ENCODE data around the gene LAGE3.

The LAGE3 gene

DNA sequence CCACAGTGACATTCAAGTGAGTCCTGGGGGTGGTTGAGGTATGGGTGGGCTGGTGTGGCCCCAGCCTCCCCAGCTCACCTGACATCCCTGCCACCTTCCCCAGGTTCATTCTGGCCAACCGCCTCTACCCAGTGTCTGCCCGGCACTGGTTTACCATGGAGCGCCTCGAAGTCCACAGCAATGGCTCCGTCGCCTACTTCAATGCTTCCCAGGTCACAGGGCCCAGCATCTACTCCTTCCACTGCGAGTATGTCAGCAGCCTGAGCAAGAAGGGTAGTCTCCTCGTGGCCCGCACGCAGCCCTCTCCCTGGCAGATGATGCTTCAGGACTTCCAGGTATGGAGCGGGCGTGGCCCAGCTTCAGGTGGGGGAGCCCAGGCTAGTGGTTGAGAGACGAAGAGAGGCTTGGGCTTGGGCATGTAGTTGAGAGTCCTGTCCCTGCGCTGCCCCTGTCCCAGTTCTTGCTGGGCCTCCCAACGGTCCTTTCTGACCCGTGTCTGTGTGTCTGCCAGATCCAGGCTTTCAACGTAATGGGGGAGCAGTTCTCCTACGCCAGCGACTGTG is 43.8 kb downstream of the LAGE3 start:
- H3K36me3 ChIP-seq (ENCODE audit: control insufficient read depth in 2 of 2, insufficient read depth in 1 of 2, low read length in 2 of 2), result peaks cover 7 to 78% of the 10 kb centered on the region in 2 experiments; a peak in 2 of 3 replicates
- H3K27ac ChIP-seq (ENCODE audit: extremely low read depth, low read depth, low read length), result no peak overlapping the region
- H3K9me3 ChIP-seq (ENCODE audit: control insufficient read depth, insufficient read depth, low read depth, low read length), result no peaks in the 10 kb centered on the region
- ChIA-PET POLR2A (interaction anchor here (0.9 to 1.9 kb wide), 3 partner anchors 10 to 38 kb away, joined by 3 to 4 read pairs (median 3); partner anchors contain the start of gene RPL10), CTCF (interaction anchor here (0.6 kb wide), 1 partner anchor 466 kb away, joined by 3 read pairs; no protein-coding TSS in a partner anchor)
- TF ChIP-seq GLIS2 (tag by site-specific recombination; IDR thresholded peaks at IDR 0.05) (no peak), ZBTB48 (tag by site-specific recombination; IDR thresholded peaks at IDR 0.05) (no peak), EGR2 (tag by site-specific recombination; IDR thresholded peaks at IDR 0.05; ENCODE audit: low read depth) (no peak), ZNF239 (tag by site-specific recombination; IDR thresholded peaks at IDR 0.05) (no peak), ZNF701 (tag by site-specific recombination; IDR thresholded peaks at IDR 0.05) (no peak), ZNF510 (tag by site-specific recombination; IDR thresholded peaks at IDR 0.05; ENCODE audit: insufficient replicate concordance) (no peak), ZNF76 (tag by site-specific recombination; IDR thresholded peaks at IDR 0.05; ENCODE audit: borderline replicate concordance, low read depth) (no peak)
- TF ChIP-seq, protein P1, sequence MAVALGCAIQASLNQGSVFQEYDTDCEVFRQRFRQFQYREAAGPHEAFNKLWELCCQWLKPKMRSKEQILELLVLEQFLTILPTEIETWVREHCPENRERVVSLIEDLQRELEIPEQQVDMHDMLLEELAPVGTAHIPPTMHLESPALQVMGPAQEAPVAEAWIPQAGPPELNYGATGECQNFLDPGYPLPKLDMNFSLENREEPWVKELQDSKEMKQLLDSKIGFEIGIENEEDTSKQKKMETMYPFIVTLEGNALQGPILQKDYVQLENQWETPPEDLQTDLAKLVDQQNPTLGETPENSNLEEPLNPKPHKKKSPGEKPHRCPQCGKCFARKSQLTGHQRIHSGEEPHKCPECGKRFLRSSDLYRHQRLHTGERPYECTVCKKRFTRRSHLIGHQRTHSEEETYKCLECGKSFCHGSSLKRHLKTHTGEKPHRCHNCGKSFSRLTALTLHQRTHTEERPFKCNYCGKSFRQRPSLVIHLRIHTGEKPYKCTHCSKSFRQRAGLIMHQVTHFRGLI (tag by site-specific recombination; IDR thresholded peaks at IDR 0.05), result no peak
- TF ChIP-seq, protein P2, sequence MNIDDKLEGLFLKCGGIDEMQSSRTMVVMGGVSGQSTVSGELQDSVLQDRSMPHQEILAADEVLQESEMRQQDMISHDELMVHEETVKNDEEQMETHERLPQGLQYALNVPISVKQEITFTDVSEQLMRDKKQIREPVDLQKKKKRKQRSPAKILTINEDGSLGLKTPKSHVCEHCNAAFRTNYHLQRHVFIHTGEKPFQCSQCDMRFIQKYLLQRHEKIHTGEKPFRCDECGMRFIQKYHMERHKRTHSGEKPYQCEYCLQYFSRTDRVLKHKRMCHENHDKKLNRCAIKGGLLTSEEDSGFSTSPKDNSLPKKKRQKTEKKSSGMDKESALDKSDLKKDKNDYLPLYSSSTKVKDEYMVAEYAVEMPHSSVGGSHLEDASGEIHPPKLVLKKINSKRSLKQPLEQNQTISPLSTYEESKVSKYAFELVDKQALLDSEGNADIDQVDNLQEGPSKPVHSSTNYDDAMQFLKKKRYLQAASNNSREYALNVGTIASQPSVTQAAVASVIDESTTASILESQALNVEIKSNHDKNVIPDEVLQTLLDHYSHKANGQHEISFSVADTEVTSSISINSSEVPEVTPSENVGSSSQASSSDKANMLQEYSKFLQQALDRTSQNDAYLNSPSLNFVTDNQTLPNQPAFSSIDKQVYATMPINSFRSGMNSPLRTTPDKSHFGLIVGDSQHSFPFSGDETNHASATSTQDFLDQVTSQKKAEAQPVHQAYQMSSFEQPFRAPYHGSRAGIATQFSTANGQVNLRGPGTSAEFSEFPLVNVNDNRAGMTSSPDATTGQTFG (tag by site-specific recombination; IDR thresholded peaks at IDR 0.05; ENCODE audit: borderline replicate concordance), result no peak
- H3K4me1 ChIP-seq (ENCODE audit: control insufficient read depth, insufficient read depth, low read length), result no peaks in the 10 kb centered on the region
- no peak overlapping the region for H3K4me3 ChIP-seq (ENCODE audit: low read depth, low read length)

DNA sequence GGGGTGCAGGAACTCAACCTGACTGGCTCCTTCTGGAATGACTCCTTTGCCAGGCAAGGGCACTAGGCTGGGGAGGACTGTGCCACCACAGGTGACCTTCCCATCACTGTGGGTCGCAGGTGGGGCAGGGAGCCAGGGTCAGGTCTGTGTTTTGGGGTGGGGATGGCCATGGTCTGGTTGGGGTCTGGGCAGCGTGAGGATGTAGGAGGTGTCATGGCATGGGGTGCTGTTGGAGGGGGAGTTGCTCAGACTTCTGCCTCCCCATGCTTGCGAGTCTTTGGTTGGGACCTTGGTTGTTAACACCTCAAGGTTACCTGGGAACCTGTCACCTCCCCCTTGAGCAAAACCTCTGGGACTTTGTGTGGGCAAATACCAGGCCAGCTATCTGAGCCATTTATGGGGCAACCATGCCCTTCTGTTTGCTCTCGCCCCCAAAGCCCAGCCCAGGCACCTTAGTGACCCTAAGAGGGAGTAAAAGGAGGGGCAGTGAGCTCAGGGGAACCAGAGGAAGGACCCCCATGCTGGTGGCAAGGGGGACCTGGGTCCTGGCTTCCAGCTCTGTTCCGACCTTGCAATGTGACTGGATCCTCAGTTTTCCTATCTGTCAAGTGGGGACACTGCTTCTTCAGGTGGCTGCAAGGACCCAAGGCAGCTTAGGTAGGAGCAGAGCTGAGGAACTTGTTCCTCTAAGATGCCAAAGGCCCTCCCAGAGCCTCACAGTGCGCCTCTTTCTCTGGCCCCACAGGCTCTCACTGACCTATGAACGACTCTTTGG is 44.5 kb downstream of the LAGE3 start:
- no peak overlapping the region for H3K4me3 ChIP-seq (ENCODE audit: low read depth, low read length)
- no peaks in the 10 kb centered on the region for H3K9me3 ChIP-seq (ENCODE audit: control insufficient read depth, insufficient read depth, low read depth, low read length)
- POLR2A ChIA-PET, result interaction anchor here (1.3 kb wide), 1 partner anchor 10 kb away, joined by 3 read pairs; no protein-coding TSS in a partner anchor
- no peaks in the 10 kb centered on the region for H3K4me1 ChIP-seq (ENCODE audit: control insufficient read depth, insufficient read depth, low read length)
- peaks cover 5 to 71% of the 10 kb centered on the region in 2 experiments; a peak in 2 of 3 replicates for H3K36me3 ChIP-seq (ENCODE audit: control insufficient read depth in 2 of 2, insufficient read depth in 1 of 2, low read length in 2 of 2)
- CTCF ChIA-PET, result no interaction called here
- H3K27ac ChIP-seq (ENCODE audit: extremely low read depth, low read depth, low read length), result no peak overlapping the region
- TF ChIP-seq ZSCAN16 (tag by site-specific recombination; IDR thresholded peaks at IDR 0.05) (no peak), GLIS2 (tag by site-specific recombination; IDR thresholded peaks at IDR 0.05) (0 out of 2 replicates have a peak, but pooled peaks have one; percentile 7), ZNF324 (tag by site-specific recombination; IDR thresholded peaks at IDR 0.05) (no peak), TRIM28 (IDR thresholded peaks at IDR 0.05; ENCODE audit: borderline replicate concordance, low read length) (no peak), BCL11B (tag by site-specific recombination; IDR thresholded peaks at IDR 0.05; ENCODE audit: low read depth) (no peak), ZEB2 (tag by site-specific recombination; IDR thresholded peaks at IDR 0.05) (no peak), ZFP37 (tag by site-specific recombination; IDR thresholded peaks at IDR 0.05) (no peak), ZNF10 (tag by site-specific recombination; IDR thresholded peaks at IDR 0.05) (no peak), ZNF785 (tag by site-specific recombination; IDR thresholded peaks at IDR 0.05) (no peak), ZNF114 (tag by site-specific recombination; IDR thresholded peaks at IDR 0.05) (no peak), KLF1 (tag by site-specific recombination; IDR thresholded peaks at IDR 0.05) (no peak)
- TF ChIP-seq, protein P3, sequence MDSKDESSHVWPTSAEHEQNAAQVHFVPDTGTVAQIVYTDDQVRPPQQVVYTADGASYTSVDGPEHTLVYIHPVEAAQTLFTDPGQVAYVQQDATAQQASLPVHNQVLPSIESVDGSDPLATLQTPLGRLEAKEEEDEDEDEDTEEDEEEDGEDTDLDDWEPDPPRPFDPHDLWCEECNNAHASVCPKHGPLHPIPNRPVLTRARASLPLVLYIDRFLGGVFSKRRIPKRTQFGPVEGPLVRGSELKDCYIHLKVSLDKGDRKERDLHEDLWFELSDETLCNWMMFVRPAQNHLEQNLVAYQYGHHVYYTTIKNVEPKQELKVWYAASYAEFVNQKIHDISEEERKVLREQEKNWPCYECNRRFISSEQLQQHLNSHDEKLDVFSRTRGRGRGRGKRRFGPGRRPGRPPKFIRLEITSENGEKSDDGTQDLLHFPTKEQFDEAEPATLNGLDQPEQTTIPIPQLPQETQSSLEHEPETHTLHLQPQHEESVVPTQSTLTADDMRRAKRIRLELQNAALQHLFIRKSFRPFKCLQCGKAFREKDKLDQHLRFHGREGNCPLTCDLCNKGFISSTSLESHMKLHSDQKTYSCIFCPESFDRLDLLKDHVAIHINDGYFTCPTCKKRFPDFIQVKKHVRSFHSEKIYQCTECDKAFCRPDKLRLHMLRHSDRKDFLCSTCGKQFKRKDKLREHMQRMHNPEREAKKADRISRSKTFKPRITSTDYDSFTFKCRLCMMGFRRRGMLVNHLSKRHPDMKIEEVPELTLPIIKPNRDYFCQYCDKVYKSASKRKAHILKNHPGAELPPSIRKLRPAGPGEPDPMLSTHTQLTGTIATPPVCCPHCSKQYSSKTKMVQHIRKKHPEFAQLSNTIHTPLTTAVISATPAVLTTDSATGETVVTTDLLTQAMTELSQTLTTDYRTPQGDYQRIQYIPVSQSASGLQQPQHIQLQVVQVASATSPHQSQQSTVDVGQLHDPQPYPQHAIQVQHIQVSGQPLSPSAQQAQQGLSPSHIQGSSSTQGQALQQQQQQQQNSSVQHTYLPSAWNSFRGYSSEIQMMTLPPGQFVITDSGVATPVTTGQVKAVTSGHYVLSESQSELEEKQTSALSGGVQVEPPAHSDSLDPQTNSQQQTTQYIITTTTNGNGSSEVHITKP (tag by site-specific recombination; IDR thresholded peaks at IDR 0.05), result peak; percentile 59
- TF ChIP-seq, protein P4, sequence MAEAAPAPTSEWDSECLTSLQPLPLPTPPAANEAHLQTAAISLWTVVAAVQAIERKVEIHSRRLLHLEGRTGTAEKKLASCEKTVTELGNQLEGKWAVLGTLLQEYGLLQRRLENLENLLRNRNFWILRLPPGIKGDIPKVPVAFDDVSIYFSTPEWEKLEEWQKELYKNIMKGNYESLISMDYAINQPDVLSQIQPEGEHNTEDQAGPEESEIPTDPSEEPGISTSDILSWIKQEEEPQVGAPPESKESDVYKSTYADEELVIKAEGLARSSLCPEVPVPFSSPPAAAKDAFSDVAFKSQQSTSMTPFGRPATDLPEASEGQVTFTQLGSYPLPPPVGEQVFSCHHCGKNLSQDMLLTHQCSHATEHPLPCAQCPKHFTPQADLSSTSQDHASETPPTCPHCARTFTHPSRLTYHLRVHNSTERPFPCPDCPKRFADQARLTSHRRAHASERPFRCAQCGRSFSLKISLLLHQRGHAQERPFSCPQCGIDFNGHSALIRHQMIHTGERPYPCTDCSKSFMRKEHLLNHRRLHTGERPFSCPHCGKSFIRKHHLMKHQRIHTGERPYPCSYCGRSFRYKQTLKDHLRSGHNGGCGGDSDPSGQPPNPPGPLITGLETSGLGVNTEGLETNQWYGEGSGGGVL (tag by site-specific recombination; IDR thresholded peaks at IDR 0.05), result no peak
- TF ChIP-seq, protein P2 (tag by site-specific recombination; IDR thresholded peaks at IDR 0.05; ENCODE audit: borderline replicate concordance), result no peak

All from HEK293 (cell line).